NCI-H2029 (cell line): ENCODE data around the gene NCOR2.

Source experiments
- DNase-seq: peaks from one replicate; lab custom pipeline; 2025; lab: John Stamatoyannopoulos, UW

NCOR2 gene

GRCh38 chr12:124559182-124560017 is 8.0 kb downstream of the NCOR2 start:
- no peak for DNase-seq

GRCh38 chr12:124558313-124558712 is 9.1 kb downstream of the NCOR2 start:
- DNase-seq, result no peak

DNA sequence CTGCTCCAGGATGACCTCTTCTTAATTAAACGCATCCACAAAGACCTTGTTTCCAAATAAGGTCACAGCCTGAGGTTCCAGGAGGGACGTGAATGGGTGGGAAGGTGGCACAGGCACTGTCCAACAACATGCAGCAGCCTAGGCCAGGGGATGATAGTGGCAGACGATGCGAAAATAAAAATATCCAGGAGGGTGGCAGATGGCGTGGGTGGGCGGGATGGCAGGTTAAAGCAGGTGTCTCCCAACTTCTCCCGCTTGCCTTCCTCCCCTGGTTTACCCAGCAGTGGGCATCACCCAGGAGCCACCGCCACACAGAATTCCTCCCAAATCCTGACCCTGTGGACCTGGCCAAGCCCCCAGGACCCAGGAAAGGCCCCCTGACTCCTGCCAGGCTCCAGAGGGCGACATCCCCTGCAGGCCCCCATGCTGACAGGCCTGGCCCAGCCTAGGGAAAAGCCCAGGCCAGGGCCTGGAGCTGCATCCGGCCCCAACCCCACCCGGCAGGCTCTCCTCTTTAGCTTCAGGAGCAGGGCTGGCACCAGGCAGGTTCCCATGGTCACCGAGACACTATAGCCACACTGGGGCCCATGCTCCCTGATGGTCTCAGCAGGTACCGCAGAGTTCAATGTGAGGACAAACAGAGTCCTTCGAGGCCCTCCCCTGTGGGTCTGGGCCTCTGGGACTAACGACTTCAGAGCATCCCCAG is 9.7 kb downstream of the NCOR2 start:
- no peak for DNase-seq

DNA sequence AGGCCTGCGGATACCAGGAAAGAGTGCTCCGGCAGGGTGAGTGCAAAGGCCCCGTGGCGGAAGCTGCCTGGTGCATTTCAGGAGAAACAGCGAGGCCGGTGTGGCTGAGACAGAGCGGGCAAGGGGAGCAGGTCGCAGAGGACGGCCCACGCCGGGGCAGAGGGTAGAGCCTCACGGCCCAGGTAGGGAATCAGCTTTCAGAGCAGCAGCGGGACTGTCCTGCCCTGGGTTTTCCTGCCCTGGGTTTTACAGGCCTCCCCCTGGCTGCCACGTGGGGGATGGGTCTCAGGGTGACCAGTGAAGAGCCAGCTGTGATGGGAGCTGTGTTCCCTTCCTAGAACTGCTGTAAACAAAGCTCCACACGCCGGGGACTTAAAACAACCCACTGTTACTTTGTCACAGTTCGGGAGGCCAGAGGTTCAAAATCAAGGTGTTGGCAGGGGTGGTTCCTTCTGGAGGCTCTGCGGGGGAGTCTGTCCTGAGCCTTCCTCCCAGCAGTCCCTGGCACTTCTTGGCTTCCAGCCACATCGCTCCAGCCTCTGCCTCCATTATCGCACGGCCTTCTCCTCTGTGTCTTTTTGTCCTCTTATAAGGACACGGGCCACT is 10.4 kb downstream of the NCOR2 start:
- DNase-seq, result no peak

GRCh38 chr12:124556074-124556466 is 11.3 kb downstream of the NCOR2 start:
- no peak for DNase-seq

DNA sequence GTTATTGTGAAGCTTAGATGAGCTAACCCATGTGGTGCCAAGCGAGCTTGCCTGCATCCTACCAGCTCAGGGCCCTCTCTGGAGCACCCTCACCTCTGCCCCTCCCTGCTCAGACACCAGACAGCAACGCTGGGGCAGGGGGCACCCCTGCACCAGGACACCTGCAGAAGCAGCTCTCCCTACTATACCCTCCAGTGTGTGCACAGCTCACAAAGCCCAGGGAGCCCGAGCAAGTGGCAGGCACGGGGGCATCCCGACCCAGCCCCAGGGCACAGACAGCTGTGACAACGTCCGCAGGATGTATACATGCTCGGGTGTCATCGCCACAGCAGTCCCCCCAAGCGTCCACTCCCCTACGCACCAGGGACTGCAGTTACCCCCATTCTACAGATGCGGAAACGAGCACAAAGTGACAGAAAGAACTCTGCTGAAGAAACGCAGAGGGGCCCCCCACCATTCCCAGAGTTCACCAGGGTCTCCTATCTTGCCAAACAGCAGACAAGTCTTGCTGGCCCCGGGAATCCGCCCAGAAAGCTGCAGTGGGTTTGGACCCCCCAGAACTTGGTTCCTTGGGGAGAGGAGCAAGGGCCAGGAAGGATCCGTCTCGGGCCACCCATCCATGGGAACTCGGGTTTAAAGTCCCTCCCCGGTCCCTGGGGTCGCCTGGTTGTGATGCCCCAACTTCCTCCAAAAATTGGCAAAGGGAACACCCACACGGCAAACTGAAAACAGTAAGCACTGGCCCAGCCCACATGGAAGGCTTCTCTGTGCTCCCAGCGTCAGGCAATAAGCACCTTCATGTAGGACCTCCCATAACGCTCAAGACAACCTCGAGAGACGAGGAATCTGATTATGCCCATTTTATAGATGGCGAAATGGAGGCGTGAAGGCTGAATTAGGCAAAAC is 12.0 kb downstream of the NCOR2 start:
- no peak for DNase-seq

DNA sequence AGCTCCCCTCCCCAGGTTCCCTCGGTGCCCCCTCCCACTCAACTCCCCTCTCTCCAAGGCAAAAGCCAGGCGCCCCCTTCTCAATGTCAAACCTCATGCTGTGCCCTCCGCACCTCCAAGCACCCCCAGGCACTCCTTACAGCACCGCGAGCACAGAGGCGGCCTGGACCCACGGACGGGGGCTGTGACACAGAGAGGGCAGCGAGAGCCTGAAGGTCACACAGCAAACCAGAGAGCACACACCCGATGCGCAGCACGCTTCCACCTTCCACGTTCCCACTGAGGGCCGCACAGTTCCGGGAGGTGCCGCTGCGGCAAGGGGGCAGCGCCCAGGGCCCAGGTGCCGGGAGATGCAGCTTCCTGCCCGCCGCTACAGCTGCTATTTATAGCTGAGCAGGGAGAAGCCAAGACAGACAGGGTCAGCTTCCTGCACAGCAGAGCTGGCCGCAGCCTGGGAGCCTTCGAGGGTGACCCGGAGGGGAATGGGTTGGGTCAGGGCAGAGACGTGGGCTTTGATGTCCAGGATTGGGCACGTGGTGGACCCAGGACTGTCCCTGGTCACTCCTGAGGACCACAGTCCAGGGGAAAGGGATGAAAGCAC is 12.9 kb downstream of the NCOR2 start:
- DNase-seq, result no peak

GRCh38 chr12:124553862-124554428 is 13.5 kb downstream of the NCOR2 start:
- no peak for DNase-seq

- peak; percentile 52 for DNase-seq
Observed at GRCh38 chr12:124551268-124552144, 15.9 kb downstream of the NCOR2 start.

DNA sequence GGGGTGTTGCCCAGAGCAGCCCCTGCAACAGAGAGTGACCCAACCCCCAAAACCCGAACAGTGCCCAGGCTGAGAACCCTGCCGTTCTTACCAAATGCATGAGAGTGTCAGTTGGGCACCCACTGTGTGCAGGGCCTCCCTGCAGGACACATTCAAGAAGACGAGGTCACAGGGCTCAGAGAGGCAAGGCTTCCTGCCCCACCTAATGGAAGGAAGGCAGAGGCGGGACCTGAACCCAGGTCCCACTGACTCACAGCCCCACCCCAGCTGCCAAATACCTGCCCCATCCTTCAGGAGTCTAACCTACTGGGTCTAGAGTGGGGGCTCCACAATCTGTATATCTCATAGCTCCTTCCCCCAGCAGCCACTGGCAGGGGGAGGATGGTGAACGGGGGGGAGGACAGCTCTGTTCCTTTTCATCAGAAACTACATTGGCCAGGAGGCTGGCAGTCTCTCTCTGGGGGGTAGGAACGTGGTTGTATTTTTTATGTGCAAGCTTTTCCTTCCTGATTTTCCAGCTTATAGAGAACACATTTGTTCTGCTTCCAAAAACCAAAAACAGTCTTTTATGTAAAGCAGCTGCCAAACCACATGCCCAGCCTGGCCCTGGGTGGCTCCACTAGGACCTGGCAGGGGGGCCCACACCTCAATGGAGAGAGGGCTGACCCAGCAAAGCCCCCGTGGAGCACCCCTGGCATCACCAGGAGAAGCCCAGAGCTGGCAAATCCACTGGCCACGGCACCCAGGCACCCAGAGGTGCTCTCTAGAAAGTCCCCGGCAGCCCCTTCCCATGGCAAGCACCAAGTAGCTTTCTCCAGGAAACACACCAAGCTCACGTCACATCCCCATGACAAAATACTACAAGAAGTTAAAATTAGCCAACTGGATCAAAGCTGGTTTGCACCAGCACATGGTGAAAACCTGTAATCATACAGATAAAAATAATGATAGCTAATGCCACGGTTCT is 17.0 kb downstream of the NCOR2 start:
- DNase-seq, result no peak

DNA sequence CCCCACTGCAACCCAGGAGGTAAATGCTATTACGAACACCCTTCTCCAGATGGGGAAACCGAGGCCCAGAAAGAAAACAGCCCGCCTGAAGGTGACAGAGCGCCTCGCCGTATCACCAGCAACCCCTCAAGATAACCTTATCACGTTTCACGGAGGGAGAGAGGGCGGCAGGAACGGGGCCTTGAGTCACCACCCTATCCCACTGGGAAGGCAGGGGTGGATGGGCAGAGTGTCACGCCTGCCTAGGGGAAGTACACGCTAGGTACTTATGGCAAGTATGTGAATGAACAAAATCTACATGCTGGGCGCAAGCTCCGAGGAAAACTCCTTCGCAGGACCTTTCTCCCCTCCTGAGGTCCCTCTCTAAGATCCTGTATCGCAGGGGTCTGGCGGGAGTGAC is 17.8 kb downstream of the NCOR2 start:
- DNase-seq, result no peak

- peak; percentile 80 for DNase-seq
Observed at GRCh38 chr12:124548854-124549378, 18.5 kb downstream of the NCOR2 start.

DNA sequence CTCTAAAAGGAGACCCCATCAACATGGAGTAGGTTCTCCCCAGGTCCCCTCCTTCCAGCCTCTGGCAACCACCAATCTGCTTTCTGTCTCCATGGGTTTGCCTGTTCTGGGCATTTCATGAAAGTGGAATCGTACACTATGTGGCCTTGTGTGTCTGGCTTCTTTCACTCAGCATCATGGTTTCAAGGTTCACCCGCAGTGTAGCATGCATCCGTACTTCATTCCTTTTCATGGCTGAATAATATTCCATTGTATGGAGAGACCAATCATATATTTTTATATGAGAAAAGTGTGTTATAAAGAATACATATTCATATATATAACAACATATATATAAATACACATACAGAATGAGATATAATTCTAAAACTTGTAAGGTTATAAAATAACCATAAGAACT is 19.8 kb downstream of the NCOR2 start:
- DNase-seq, result no peak

- DNase-seq, result no peak
Observed at GRCh38 chr12:124545508-124546418, 21.6 kb downstream of the NCOR2 start.

DNA sequence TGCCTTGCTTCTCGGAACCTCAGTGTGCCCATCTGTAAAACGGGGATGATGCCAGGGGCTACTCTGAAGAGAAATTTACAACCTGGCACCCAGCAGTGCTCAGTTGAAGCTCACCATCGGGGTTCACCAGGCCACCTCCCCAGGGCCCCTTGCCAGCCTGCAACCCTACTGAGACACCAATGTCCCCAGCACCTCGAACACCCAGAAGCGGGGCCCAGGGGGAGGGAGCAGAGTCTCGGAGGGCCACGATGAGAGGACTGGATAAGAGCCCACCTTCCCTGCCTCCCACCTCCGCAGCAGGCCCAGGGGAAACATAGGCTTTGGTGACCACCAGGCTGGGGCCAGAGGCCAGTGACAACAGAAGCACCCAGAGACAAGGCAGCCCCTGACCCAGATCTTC is 22.4 kb downstream of the NCOR2 start:
- no peak for DNase-seq

DNA sequence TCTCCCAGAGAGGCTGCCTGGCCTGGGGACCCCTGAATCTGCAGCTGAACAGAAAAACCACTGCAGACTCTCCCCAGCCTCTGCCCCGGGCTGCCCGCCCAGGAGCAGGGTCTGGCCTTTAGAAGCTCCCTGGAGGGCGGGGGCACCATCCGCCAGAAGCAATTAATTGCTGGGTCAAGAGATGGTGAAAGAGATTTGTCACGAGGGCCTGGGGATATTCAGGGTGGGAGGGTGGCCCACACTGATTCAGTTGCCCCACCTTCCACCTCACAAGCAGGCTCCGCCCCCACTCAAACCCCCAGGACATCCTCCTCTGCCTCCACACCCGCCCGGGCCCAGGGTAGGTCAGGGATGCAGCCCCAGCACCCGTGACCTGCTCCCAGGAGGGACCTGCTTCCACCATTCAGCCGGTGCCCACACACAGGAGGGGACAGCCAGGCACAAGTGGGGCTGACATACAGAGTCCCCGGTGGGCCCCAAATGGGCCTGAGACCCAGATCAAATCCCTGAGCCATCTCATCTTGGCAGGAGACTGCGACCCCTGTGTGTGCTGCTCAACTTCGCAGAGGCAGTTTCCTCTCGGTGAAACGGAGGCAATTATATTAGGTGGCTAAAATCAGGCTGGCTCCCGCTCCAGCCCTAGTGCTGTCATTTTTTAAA is 23.0 kb downstream of the NCOR2 start:
- no peak for DNase-seq
